AG08396 (cell line): ENCODE data around the gene HYAL3.

Source experiments
- DNase-seq: peaks from one replicate; pipeline ENCODE4 v3.0.0; 2012; ENCODE audit warnings: low spot score, mixed read lengths

Gene HYAL3

GRCh38 chr3:50327943-50328691 is 28.9 kb upstream of the HYAL3 start, which contains the start of gene TUSC2:
TUSC2 (minus strand) TSS chr3:50328223; CDS start chr3:50328099, 124 bp downstream.
- peak; percentile 98 for DNase-seq

- DNase-seq: no peak
Measured at GRCh38 chr3:50327129-50327528, 27.9 kb upstream of the HYAL3 start.

GRCh38 chr3:50326182-50326541 is 27.0 kb upstream of the HYAL3 start:
- no peak for DNase-seq

- no peak for DNase-seq
Measured at GRCh38 chr3:50325497-50326181, 26.4 kb upstream of the HYAL3 start.

GRCh38 chr3:50325113-50325480 is 25.9 kb upstream of the HYAL3 start:
- no peak for DNase-seq

- peak; percentile 84 for DNase-seq
Measured at GRCh38 chr3:50324351-50325112, 25.3 kb upstream of the HYAL3 start.

GRCh38 chr3:50323614-50324199 is 24.5 kb upstream of the HYAL3 start:
- no peak for DNase-seq

- no peak for DNase-seq
Measured at GRCh38 chr3:50323092-50323600, 23.9 kb upstream of the HYAL3 start.

GRCh38 chr3:50322386-50323091 is 23.3 kb upstream of the HYAL3 start, which contains the start of gene HYAL2:
HYAL2 (minus strand) TSS chr3:50322745; CDS start chr3:50320489, 2,256 bp downstream.
- no peak for DNase-seq

- no peak for DNase-seq
Measured at GRCh38 chr3:50322115-50322385, 22.8 kb upstream of the HYAL3 start.

GRCh38 chr3:50321336-50322114 is 22.3 kb upstream of the HYAL3 start:
- peak; percentile 95 for DNase-seq

- DNase-seq: peak; percentile 88
Measured at GRCh38 chr3:50320853-50321335, 21.7 kb upstream of the HYAL3 start.

- DNase-seq: no peak
Measured at GRCh38 chr3:50319894-50320625, 20.9 kb upstream of the HYAL3 start.

- DNase-seq: no peak
Measured at GRCh38 chr3:50319181-50319893, 20.1 kb upstream of the HYAL3 start.

GRCh38 chr3:50318615-50319014 is 19.4 kb upstream of the HYAL3 start:
- DNase-seq: no peak

GRCh38 chr3:50318163-50318562 is 19.0 kb upstream of the HYAL3 start:
- DNase-seq: no peak

GRCh38 chr3:50317300-50317699 is 18.1 kb upstream of the HYAL3 start:
- no peak for DNase-seq

- no peak for DNase-seq
Measured at GRCh38 chr3:50316657-50317242, 17.5 kb upstream of the HYAL3 start.

- no peak for DNase-seq
Measured at GRCh38 chr3:50314816-50315215, 15.6 kb upstream of the HYAL3 start.
